ENCODE data around the gene KIAA1549. TPM values are rescaled to one million over a fixed set of nuclear protein-coding genes. Genes with fewer than 3 reads are reported as not detected.

KIAA1549 gene
- total RNA-seq, 4 donors from 2014 or later: 1.6 to 2.4 (median 1.7) TPM

DNA sequence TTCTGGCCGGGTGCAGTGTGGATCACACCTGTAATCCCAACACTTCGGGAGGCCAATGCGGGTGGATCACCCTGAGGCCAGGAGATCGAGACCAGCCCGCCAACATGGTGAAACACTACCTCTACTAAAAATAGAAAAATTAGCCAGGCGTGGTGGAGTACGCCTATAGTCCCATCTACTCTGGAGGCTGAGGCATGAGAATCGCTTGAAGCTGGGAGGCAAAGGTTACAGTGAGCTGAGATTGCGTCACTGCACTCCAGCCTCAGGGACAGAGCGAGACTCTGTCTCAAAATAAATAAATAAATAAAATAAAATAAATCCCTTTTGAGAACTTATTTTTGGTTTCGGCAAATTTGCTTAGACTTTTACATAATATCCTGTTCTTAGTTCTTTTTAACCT is 151.9 kb downstream of the KIAA1549 start:
- WGBS, 2 donors: 90 to 91% methylated on average over 11 of the region's 11 CpGs
- Histone ChIP-seq H3K36me3 (no peaks in the 10 kb centered on the region), H3K4me1 (no peaks in the 10 kb centered on the region), H3K27ac (no peak overlapping the region), H3K9me3 (peaks cover 0 to 16% (median 0%) of the 10 kb centered on the region in 4 donors), H3K4me3 (no peak overlapping the region), H3K27me3 (no peaks in the 10 kb centered on the region)
- TF ChIP-seq, protein P1, sequence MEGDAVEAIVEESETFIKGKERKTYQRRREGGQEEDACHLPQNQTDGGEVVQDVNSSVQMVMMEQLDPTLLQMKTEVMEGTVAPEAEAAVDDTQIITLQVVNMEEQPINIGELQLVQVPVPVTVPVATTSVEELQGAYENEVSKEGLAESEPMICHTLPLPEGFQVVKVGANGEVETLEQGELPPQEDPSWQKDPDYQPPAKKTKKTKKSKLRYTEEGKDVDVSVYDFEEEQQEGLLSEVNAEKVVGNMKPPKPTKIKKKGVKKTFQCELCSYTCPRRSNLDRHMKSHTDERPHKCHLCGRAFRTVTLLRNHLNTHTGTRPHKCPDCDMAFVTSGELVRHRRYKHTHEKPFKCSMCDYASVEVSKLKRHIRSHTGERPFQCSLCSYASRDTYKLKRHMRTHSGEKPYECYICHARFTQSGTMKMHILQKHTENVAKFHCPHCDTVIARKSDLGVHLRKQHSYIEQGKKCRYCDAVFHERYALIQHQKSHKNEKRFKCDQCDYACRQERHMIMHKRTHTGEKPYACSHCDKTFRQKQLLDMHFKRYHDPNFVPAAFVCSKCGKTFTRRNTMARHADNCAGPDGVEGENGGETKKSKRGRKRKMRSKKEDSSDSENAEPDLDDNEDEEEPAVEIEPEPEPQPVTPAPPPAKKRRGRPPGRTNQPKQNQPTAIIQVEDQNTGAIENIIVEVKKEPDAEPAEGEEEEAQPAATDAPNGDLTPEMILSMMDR (IDR thresholded peaks at IDR 0.05): no peak
- TF ChIP-seq POLR2A (IDR thresholded peaks at IDR 0.05) (no peak), EP300 (IDR thresholded peaks at IDR 0.05) (no peak)
- no peak for DNase-seq (ENCODE audit: low spot score in 2 of 2)

GRCh38 chr7:138828302-138828701 is 152.9 kb downstream of the KIAA1549 start:
- Histone ChIP-seq H3K36me3 (no peaks in the 10 kb centered on the region), H3K4me1 (no peaks in the 10 kb centered on the region), H3K4me3 (no peak overlapping the region), H3K9me3 (peaks cover 0 to 16% (median 0%) of the 10 kb centered on the region in 4 donors), H3K27me3 (no peaks in the 10 kb centered on the region), H3K27ac (no peak overlapping the region)
- no peak for DNase-seq (ENCODE audit: low spot score in 2 of 2)
- WGBS, 2 donors: 57 to 62% methylated on average over 2 of the region's 2 CpGs
- TF ChIP-seq, protein P1 (IDR thresholded peaks at IDR 0.05): no peak

- TF ChIP-seq POLR2A (IDR thresholded peaks at IDR 0.05) (no peak), EP300 (IDR thresholded peaks at IDR 0.05) (no peak)
- TF ChIP-seq, protein P1 (IDR thresholded peaks at IDR 0.05): no peak
- no peaks in the 10 kb centered on the region for H3K4me1 ChIP-seq
These were observed 156.0 kb downstream of the KIAA1549 start for GRCh38 chr7:138825049-138825721.

GRCh38 chr7:138822867-138823535 is 158.2 kb downstream of the KIAA1549 start:
- no peaks in the 10 kb centered on the region for H3K4me1 ChIP-seq
- peaks cover 0 to 12% (median 0%) of the 10 kb centered on the region in 4 donors for H3K9me3 ChIP-seq
- TF ChIP-seq EP300 (IDR thresholded peaks at IDR 0.05) (no peak), POLR2A (IDR thresholded peaks at IDR 0.05) (no peak)
- TF ChIP-seq, protein P1 (IDR thresholded peaks at IDR 0.05): no peak
- no peaks in the 10 kb centered on the region for H3K27me3 ChIP-seq
- no peak for DNase-seq (ENCODE audit: low spot score in 2 of 2)
- H3K4me3 ChIP-seq: no peak overlapping the region
- no peaks in the 10 kb centered on the region for H3K36me3 ChIP-seq
- no peak overlapping the region for H3K27ac ChIP-seq
- 92 to 96% methylated on average over 11 of the region's 11 CpGs for WGBS, 2 donors

More at GRCh38 chr7:138825049-138825721, 156.0 kb downstream of the KIAA1549 start:
- no peak for DNase-seq (ENCODE audit: low spot score in 2 of 2)
- no peaks in the 10 kb centered on the region for H3K27me3 ChIP-seq
- H3K9me3 ChIP-seq: peaks cover 0 to 16% (median 0%) of the 10 kb centered on the region in 4 donors
- no peak overlapping the region for H3K27ac ChIP-seq
- H3K4me3 ChIP-seq: no peak overlapping the region
- 80 to 86% methylated on average over 11 of the region's 11 CpGs for WGBS, 2 donors
- H3K36me3 ChIP-seq: no peaks in the 10 kb centered on the region

GRCh38 chr7:138821912-138822311 is 159.3 kb downstream of the KIAA1549 start:
- no peaks in the 10 kb centered on the region for H3K4me1 ChIP-seq
- DNase-seq (ENCODE audit: low spot score in 2 of 2): no peak
- 75 to 87% methylated on average over 7 of the region's 7 CpGs for WGBS, 2 donors
- no peak overlapping the region for H3K27ac ChIP-seq
- TF ChIP-seq, protein P1 (IDR thresholded peaks at IDR 0.05): no peak
- TF ChIP-seq EP300 (IDR thresholded peaks at IDR 0.05): no peak
- TF ChIP-seq POLR2A (IDR thresholded peaks at IDR 0.05): no peak
- H3K4me3 ChIP-seq: no peak overlapping the region
- no peaks in the 10 kb centered on the region for H3K27me3 ChIP-seq
- no peaks in the 10 kb centered on the region for H3K36me3 ChIP-seq
- peaks cover 0 to 11% (median 0%) of the 10 kb centered on the region in 4 donors for H3K9me3 ChIP-seq

All from tibial nerve (tissue), 4 donors.